Brain microvascular endothelial cell (primary cell): Measurements from ENCODE around the gene AP3S2.
"Not testable (repeated sequence)": the region's sequence is repeated elsewhere in the genome, so short reads cannot be mapped to it uniquely, and the experiment has no call there.

Experiments
- DNase-seq: peaks from one replicate; pipeline ENCODE4 v3.0.0-alpha.2; 2020
- H3K27ac ChIP-seq: fragments of 250-450 bp; sonication (Bioruptor Pico); 2 replicates; pipeline ENCODE4 v1.5.1; 2020; ENCODE audit warnings: mild to moderate bottlenecking, moderate library complexity
- H3K27me3 ChIP-seq: fragments of 250-450 bp; sonication (Bioruptor Pico); replicated peaks from 2 replicates; pipeline ENCODE4 v1.5.1; 2020; ENCODE audit warnings: mild to moderate bottlenecking
- H3K36me3 ChIP-seq: fragments of 250-450 bp; sonication (Bioruptor Pico); replicated peaks from 2 replicates; pipeline ENCODE4 v1.5.1; 2020; ENCODE audit warnings: mild to moderate bottlenecking
- H3K4me3 ChIP-seq: 2 replicates; pipeline ENCODE4 v1.5.1; 2011; ENCODE audit warnings: low read depth, mild to moderate bottlenecking, control low read depth, low read length, moderate library complexity
- CTCF ChIP-seq: IDR thresholded peaks from 2 replicates; pipeline ENCODE4 v1.5.1; 2011; ENCODE audit warnings: low read depth, mild to moderate bottlenecking, moderate library complexity, low read length, control low read depth, inconsistent platforms; ENCODE audit errors: missing control alignments
- in situ Hi-C: cut with HindIII; loops from 2 replicates; pipeline ENCODE4 v1.10.0; 2017; ENCODE audit warnings: low sequenced_read_pairs, low pct_ligation_motif_present

AP3S2 gene

DNA sequence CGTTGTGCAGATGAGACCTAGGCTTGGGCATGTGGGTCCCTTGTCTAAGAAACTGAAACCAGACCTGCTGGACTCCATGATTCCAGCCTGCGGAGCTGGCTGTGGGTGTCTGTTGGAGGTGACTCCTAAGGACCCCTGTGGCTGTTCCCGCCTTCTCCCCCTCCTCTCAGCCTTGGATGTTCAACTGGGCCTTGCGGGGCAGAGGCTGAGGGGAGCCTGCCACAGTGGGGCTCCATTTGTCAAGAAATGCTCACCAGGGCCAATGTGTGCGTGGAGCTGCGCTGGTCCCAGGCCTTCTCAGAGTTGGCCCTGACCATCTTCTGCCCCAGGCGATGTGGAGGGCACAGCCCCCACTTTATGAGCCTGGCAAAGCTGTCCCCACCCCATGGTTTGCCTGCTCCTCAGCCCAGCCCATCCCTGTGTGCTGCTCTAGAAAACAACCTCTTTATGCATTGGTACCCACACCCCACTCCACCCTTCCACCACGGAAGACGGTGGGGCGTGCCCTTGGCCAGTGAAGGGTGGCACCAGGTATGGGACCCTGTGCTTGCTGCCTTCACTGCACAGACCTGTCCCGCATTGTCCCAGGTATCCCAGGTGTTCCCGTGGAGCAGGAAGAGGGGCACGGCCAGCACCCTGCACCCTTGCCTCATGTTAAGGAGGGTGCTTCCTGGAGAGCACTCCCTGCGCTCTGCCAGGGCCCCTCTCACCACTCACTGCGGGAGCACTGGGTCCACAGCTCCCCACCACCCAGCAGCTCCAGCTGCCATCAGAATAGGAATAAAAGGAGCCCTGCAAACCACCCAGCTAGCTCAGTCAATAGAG lies 109.7 kb downstream of the AP3S2 start:
- Histone ChIP-seq H3K4me3 (no peak overlapping the region), H3K27ac (no peak overlapping the region), H3K36me3 (peaks cover 16% of the 10 kb centered on the region), H3K27me3 (no peaks in the 10 kb centered on the region)
- TF ChIP-seq CTCF: no peak
- no peak for DNase-seq
- in situ Hi-C loops: no loop called here

GRCh38 chr15:89783111-89783860 lies 110.5 kb downstream of the AP3S2 start:
- DNase-seq: no peak
- TF ChIP-seq CTCF: no peak
- H3K36me3 ChIP-seq: peaks cover 13% of the 10 kb centered on the region
- no peak overlapping the region for H3K4me3 ChIP-seq
- no peak overlapping the region for H3K27ac ChIP-seq
- no peaks in the 10 kb centered on the region for H3K27me3 ChIP-seq
- in situ Hi-C loops: no loop called here

DNA sequence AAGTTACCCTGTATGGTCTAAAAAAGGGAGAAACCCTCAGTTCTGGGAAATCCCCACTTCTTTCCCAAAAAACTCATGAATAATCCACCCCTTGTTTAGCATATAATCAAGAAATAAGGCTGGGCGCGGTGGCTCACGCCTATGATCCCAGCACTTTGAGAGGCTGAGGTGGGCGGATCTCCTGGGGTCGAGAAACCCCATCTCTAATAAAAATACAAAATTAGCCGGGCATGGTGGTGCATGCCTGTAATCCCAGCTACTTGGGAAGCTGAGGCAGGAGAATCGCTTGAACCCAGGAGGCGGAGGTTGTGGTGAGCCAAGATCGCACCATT lies 111.2 kb downstream of the AP3S2 start:
- in situ Hi-C loops, H3K4me3 ChIP-seq, H3K36me3 ChIP-seq, DNase-seq, H3K27ac ChIP-seq, H3K27me3 ChIP-seq: not testable (repeated sequence)

DNA sequence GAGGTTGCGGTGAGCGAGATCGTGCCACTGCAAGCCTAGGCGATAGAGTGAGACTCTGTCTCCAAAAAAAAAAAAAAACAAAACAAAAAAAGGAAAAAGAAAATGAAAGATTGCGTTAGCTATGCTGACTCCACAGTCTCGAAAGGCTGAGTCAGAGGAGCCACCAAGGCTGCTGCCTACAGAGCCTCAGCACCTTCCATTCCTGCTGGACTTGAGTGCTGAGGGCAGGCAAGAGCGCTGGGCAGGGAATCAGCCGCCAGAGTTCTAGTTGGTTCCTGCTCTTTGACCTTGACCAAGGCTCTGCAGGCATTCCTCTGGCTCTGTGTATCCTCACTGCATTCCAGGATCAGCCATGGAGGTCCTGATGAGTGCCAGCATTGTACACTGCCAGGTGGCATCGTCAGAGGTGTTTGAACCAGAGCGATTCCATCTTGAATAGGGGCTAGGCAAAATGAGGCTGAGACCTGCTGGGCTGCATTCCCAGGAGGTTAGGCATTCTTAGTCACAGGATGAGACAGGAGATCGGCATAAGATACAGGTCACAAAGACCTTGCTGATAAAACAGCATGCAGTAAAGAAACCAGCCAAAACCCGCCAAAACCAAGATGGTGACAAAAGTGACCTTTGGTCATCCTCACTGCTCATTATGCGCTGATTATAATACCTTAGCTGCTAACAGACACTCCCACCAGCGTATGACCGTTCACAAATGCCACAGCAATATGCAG lies 111.7 kb downstream of the AP3S2 start:
- in situ Hi-C loops: no loop called here
- DNase-seq: peak; percentile 49
- H3K4me3 ChIP-seq: no peak overlapping the region
- H3K36me3 ChIP-seq: peaks cover 7% of the 10 kb centered on the region
- TF ChIP-seq CTCF: no peak
- no peaks in the 10 kb centered on the region for H3K27me3 ChIP-seq
- H3K27ac ChIP-seq: no peak overlapping the region

DNA sequence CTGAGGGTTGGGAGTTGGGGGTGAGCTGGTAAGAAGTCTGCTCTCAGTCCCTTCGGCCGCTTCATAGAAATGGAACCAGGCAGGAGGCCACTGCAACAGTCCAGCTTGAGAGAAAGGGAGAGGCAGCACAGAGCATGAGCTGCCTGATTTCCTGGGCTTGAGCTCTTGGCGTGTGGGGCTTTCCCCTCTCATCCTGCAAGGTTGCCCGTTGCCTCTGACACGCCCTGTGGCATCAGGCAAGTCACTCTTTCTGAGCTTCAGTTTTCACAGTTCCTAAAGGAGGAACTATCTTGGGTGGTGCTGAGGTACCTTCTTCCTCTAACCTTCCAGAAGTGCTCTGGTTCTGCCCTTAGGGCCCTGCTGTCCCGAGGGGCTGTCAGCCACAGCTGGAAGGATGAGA lies 112.7 kb downstream of the AP3S2 start:
- in situ Hi-C loops: no loop called here
- TF ChIP-seq CTCF: no peak
- no peak overlapping the region for H3K4me3 ChIP-seq
- no peak overlapping the region for H3K27ac ChIP-seq
- no peak for DNase-seq
- no peaks in the 10 kb centered on the region for H3K27me3 ChIP-seq
- peaks cover 7% of the 10 kb centered on the region for H3K36me3 ChIP-seq

DNA sequence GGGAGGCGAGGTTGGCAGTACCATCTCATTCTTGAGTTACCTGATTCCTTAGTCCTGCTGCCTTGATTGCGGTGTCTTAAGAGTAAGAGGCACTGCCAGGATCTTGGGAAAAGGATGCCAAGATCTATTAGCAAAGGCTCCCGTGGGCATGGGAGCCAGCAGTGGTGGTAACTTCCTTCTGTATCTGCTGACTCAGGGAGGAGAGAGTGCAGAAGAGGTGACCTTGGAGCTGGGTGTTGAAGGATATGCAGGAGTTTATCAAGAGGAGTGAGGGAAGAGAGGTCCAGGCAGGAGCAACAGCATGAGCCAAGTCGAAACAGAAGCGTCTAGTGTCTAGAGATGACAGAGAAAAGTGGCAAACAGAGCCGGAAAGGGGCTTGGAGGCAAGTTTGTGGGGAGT lies 113.2 kb downstream of the AP3S2 start:
- Histone ChIP-seq H3K36me3 (peaks cover 7% of the 10 kb centered on the region), H3K4me3 (no peak overlapping the region), H3K27ac (no peak overlapping the region), H3K27me3 (no peaks in the 10 kb centered on the region)
- in situ Hi-C loops: no loop called here
- DNase-seq: no peak
- no peak for TF ChIP-seq CTCF
